PFSK-1 (cell line): ENCODE results near the gene TRRAP.

ENCODE experiments used
- POLR2AphosphoS5 ChIP-seq: IDR thresholded peaks from 2 replicates; pipeline ENCODE4 v1.6.1; 2012; ENCODE audit warnings: low read depth, mild to moderate bottlenecking, control low read depth, low read length, moderate library complexity
- REST ChIP-seq, 2 experiments: IDR thresholded peaks; 2 replicates each; pipeline versions ENCODE4 v1.6.1 to v1.8.0; 2011 to 2012; ENCODE audit warnings: low read depth in 2 of 2, low read length in 2 of 2, control low read depth in 1 of 2, inconsistent platforms in 1 of 2, mild to moderate bottlenecking in 1 of 2, moderate library complexity in 1 of 2; ENCODE audit not compliant: insufficient read depth in 1 of 2
- SIN3A ChIP-seq: IDR thresholded peaks from 2 replicates; pipeline ENCODE4 v1.6.1; 2012; ENCODE audit warnings: mild to moderate bottlenecking, low read length, moderate library complexity, borderline replicate concordance; ENCODE audit not compliant: insufficient read depth

- TF ChIP-seq SIN3A (no peak), REST (IDR thresholded peaks at IDR 0.05; ENCODE audit: insufficient read depth in 1 of 2, low read depth in 2 of 2, low read length in 2 of 2) (no peak), POLR2AphosphoS5 (no peak)
Measured at GRCh38 chr7:98892609-98893008, 14.3 kb downstream of the TRRAP start.
